Fibroblast of pulmonary artery (primary cell): Measurements from ENCODE around the gene CDH23.

Experiments used
- DNase-seq: peaks from one replicate; pipeline ENCODE4 v3.0.0-alpha.2; 2010; ENCODE audit warnings: low read depth
- H3K4me3 ChIP-seq: replicated peaks from 2 replicates; pipeline ENCODE4 v1.5.1; 2011; ENCODE audit warnings: low read depth, mild to moderate bottlenecking, control low read depth, low read length, moderate library complexity
- TF ChIP-seq, protein P1 (sequence below): IDR thresholded peaks from 2 replicates; pipeline ENCODE4 v1.5.1; 2011; ENCODE audit warnings: mild to moderate bottlenecking, control low read depth, low read length, inconsistent platforms; ENCODE audit errors: missing control alignments

The CDH23 gene

DNA sequence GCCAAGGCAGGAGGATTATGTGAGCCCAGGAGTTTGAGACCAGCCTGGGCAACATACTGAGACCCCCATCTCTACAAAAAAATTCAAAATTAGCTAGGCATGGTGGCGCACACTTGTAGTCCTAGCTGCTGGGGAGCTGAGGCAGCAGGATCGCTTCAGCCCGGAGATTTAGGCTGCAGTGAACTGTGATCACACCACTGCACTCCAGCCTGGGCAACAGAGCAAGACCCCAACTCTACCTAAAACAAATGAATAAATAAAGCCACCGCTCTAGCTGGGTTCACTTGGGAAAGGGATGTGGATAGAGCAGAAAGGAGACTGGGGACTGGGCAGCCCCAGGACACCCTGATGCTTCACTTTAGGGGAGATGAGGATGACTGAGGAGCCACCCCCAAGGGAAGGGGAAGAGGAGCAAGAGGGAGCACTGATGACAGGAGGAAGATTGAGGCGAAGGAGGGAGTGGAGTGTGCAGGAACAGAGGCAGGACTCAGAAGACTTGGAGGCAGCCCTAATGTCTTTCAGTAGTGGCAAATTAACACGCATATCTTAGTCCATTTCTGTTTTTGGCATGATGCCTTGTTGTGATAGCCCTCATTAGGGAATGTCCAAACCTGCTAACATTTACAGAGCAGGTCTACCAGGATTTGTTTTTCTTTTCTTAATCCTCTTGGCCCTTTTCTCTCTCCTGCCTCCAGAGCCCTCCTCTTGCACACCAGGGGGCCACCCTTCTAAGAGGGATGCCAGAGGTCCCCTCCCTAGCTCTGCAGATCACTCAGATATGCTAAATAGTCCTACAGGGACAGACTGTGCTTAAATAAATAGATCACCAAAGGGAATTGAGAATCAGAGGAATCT lies 234.5 kb downstream of the CDH23 start:
- H3K4me3 ChIP-seq: no peak overlapping the region
- DNase-seq: no peak
- TF ChIP-seq, protein P1, sequence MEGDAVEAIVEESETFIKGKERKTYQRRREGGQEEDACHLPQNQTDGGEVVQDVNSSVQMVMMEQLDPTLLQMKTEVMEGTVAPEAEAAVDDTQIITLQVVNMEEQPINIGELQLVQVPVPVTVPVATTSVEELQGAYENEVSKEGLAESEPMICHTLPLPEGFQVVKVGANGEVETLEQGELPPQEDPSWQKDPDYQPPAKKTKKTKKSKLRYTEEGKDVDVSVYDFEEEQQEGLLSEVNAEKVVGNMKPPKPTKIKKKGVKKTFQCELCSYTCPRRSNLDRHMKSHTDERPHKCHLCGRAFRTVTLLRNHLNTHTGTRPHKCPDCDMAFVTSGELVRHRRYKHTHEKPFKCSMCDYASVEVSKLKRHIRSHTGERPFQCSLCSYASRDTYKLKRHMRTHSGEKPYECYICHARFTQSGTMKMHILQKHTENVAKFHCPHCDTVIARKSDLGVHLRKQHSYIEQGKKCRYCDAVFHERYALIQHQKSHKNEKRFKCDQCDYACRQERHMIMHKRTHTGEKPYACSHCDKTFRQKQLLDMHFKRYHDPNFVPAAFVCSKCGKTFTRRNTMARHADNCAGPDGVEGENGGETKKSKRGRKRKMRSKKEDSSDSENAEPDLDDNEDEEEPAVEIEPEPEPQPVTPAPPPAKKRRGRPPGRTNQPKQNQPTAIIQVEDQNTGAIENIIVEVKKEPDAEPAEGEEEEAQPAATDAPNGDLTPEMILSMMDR: no peak

DNA sequence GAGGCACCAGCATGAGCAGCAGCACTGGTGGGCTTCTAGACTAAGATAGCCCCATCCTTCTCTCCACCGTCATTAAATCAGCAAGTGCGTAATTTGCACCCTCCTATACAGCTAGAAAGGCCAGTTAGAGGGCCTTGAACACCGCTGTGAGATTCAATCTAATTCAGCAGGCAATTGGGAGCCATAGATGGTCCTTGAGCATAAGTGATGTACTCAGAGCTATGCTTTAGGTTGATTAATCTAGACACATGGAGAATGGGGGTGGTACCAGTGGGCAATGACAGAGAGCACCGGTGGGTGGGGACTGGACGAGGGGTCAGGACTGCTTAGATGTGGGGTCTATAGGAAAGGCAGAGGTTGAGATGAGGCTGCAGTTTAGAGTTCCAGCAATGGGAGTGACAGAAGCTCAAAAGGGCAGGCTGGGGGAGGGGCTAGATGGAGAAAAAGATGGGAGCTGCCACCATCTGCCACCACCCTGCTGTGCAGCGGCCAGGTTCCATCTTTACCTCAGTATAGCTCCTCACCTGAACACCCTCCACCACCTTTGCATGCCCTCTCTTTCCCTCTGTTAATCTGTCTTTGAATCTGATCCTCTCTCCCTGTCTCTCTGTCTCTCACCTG lies 235.6 kb downstream of the CDH23 start:
- TF ChIP-seq, protein P1: no peak
- no peak overlapping the region for H3K4me3 ChIP-seq
- DNase-seq: no peak

DNA sequence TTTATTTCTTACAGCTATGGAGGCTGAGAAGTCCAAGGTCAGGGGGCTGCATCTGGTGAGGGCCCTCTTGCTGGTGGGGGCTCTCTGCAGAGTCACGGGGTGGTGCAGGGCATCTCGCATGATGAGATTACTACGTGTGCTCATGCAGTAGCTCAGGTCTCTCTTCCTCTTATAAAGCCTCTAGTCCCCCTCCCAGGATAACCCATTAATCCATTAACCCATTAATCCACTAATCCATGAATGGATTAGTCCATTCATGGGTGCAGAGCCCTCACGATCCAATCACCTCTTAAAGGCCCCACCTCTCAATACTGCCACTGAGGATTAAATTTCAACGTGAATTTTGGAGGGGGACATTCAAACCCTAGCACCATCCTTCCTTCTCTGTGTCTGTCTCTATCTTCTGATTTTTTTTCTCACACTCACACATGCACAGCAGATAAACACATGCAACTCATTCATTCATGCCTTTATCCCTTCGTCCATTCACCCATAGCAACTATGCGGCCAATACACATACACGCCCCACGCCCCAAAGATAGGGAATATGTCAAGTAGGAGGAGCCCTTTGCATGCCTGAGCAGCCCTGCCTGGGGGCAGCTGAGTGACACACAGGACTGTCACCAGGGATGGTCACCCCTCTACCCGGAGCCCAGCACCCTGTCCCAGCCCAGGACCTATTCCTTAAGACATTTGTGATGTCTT lies 236.3 kb downstream of the CDH23 start:
- TF ChIP-seq, protein P1: no peak
- no peak for DNase-seq

DNA sequence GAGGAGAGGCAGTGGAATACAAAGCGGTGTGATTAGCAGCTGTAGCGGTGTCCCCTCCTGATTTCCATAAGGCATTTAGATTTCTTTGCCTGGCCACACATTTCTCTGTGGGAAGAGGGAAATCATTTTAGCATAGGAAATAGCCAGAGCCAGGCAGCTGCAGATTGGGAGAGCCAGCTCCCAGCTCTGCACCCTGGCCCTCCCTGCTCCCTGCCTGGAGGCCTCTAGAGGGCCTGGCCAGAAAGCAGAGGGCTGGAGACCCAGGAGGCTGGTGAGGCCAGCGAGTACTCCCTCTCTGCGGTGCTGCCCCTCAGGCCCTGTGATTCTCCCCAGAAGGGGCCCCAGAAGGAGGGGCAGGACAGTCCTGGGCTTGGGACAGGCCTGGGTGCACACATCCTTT lies 237.2 kb downstream of the CDH23 start:
- TF ChIP-seq, protein P1: no peak
- no peak for DNase-seq

More for the DNA sequence above, 236.3 kb downstream of the CDH23 start:
- H3K4me3 ChIP-seq: no peak overlapping the region

DNA sequence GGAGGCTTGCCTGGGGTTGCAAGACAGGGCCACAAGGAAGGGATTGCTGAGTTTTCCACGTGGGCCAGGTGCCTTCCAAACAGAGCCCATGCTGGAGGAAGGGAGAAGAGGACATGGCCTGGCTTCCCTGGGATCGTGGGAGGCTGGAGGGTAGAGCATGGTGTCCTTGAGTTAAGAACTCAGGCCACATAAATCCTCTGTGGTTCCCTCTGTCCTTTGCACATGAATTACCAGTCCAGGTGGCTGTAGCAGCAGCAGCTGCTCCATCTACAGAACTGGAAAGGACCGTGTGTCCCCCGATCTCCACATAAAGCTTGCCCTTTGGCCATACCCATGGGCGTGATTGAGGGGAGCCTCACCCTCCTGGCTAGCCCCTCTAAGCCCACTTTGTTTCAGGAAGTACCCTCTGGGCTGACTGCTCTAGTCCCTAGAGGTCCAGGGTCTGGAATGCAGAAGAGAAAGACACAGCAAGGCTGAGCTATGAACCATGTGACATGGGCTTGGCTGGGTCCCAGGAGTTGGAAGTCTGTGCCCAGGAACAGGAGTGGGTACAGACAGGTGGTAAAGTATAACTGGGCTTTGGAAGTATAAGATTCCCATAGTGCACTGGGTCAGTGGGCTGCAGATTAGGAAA lies 237.9 kb downstream of the CDH23 start:
- H3K4me3 ChIP-seq: no peak overlapping the region
- DNase-seq: no peak
- TF ChIP-seq, protein P1: no peak

More for the DNA sequence above, 237.2 kb downstream of the CDH23 start:
- no peak overlapping the region for H3K4me3 ChIP-seq

DNA sequence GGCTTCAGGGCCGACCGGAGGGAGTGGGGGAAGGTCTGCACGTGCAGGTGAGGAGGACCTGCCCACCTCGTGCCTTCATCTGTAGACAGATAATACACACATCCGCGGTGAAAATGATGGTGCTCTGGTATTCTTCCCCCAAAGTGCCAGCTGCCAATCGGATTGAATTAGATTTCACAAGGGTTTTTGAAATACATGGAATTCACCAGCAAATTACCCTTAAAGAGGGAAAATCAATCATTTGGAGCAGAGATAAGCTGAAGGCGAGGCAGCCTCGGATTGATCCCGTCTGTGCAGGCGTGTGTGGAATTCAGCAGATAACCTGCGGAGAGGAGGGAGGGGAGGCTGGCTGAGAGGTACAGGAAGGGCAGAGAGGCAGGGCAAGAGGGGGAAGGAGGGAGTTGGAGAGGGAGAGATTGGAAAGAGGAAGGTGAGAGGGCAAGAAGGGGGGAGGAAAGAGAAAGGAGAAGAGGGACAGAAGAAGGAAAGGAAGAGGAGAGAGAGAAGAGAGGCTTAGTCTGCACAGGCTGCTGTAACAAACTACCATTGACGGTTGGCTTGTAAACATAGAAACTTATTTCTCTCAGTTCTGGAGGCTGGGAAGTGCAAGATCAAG lies 238.6 kb downstream of the CDH23 start:
- TF ChIP-seq, protein P1: no peak
- no peak for DNase-seq
- H3K4me3 ChIP-seq: no peak overlapping the region
